NCI-H2227 (cell line): ENCODE results near the gene PLEKHG5.
"Not testable (repeated sequence)": the region's sequence is repeated elsewhere in the genome, so short reads cannot be mapped to it uniquely, and the experiment has no call there.

Experiments
- DNase-seq: peaks from one replicate; lab custom pipeline; 2025; ENCODE audit not compliant: unreplicated experiment; lab: John Stamatoyannopoulos, UW

The PLEKHG5 gene

DNA sequence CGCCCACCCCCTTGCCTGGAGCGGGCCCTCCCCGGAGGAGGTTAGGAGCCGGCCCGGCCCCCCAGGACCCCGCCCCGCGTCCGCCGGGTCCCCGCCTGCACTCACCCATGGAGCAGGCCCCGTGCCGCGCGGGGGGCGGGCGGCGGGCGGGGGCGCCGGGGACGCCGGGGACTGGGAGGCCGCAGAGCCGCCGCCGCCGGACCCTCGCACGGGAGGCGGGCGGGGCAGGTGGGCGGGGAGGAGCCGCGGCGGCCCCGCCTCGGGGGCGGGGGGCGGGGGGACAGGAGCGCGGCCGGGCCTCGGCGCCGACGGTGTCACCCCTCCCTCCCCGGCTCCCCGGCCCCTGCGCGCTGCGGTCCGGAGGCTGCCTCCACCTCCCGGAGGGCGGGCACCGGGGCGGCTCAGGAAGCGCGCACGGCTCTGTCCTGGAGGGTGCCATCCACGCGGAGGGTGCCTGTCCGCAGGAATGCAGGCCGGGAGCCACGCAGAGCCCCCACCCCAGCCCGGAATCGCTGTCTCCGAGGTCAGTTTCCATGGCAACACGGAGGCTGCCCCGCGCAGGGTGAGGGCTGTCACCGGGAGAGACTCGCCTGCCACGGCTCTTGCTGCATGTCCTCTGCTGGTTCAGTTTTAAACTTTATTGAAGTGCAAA, 5.9 kb upstream of the PLEKHG5 start:
- peak; percentile 84 for DNase-seq

- no peak for DNase-seq
These were observed 5.4 kb upstream of the PLEKHG5 start for GRCh38 chr1:6496890-6497214.

DNA sequence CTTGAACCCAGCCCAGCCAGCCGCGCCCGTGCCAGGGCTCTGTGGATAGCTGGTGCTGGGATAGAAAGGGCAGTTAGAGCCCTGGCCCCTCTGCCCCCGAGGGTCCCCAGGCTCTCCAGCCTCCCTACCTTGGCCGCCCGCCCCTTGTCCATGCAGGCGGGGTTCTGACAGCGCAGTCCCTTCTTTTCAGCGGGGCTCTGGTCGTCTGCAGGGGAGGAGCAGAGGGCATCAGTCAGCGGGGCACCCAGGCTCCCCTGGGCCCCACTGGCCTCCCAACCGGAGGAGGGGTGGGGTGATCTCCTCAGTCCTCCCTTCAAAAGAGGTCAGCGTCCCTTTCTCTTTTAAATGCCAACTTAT, 4.9 kb upstream of the PLEKHG5 start:
- DNase-seq = no peak

- DNase-seq = no peak
These were observed 4.3 kb upstream of the PLEKHG5 start for GRCh38 chr1:6495540-6496364.

- no peak for DNase-seq
These were observed 3.6 kb upstream of the PLEKHG5 start for GRCh38 chr1:6495041-6495441.

GRCh38 chr1:6494627-6495026, 3.2 kb upstream of the PLEKHG5 start:
- no peak for DNase-seq

DNA sequence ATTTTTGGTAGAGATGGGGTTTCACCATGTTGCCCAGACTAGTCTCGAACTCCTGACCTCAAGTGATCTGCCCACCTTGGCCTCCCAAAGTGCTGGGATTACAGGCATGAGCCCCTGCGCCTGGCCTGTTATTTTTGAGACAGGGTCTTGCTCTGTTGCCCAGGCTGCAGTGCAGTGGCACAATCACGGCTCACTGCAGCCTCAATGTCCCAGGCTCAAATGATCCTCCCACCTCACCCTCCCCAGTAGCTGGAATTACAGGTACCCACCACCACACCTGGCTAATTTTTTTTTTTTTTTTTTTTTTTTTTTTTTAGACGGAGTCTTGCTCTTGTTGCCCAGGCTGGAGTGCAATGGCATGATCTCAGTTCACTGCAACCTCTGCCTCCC, 2.4 kb upstream of the PLEKHG5 start:
- not testable (repeated sequence) for DNase-seq

- DNase-seq = no peak
These were observed 499 bp upstream of the PLEKHG5 start for GRCh38 chr1:6491966-6492365.

- DNase-seq = no peak
These were observed 402 bp downstream of the PLEKHG5 start for GRCh38 chr1:6491081-6491449.

DNA sequence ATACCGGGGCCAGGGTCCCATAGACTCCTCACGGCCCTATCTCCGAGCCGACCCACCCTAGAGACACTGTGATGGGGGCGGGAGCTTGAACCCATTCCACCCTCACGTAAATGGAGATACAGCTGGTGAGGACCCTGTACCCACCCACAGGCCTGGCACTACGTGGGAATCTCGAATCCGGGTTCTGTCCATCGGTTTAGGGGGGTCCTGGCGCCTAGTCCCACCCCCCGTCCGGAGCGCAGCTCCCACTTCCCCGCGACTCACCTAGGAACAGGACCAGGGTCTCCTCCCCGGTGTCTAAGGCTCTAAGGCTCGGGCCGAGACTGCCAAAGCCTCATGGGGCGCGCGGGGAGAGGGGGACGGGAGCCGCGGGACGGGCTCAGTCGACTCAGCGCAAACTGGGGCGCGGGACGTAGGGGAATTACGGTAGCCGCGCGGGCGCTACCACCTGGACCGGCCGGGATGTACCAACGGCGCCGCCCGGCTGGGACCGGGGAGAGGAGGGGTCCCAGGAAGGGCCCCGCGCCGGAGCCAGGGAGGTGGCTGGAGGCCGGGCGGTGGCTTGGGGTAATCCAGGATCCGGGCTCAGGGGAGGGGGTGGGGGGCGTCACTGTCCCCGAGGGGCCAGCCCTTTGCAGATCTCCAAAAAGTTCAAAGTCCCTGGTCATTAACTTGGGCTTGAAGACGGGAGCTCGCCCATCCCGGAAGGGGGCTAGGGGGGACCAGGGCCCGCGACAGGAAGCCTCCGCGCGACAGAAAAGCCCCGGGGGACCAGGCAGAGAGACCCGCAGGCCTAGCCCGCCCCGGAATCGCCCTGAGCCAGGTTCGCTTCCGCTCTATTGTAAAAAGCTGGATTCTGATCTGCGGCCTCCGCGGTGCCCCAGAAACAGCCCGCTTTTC, 1.0 kb downstream of the PLEKHG5 start:
- DNase-seq = peak; percentile 79

DNA sequence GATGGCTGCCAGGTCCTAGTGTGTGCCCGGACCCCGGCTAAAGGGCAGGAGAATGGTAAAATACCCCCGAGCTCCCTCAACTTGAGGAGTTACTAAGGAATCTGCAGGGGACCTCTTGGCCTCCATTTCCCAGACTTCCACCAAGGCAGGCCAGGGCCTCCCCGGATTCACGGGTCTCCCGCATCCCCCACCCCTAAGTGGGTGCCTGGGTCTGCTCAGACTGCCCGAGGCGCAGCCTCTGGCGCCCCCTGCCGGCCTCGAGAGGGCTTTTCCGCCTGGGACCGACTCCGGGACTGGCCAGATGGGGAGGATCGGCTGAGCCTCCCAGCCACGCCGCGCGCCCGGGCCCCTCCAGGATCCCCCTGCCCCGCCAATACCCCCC, 1.7 kb downstream of the PLEKHG5 start:
- peak; percentile 86 for DNase-seq

DNA sequence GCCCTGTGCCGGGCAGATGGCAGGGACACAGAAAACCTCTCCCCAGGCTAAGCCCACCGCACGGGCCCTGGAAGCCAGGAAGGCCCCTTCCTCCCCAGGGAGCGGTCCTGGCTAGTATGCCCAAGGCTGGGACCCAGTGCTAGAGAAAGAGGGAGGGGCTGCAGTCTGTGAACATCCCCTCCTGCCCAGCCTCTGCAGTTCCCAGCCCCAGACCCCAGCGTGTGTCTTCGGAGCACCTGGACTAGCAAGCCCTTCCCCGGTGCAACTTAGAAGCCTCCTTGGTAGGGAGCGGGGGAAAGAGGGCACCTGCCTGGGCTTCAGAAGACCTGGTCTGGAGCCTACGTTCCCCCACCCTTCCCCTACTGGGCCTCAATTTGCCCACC, 2.1 kb downstream of the PLEKHG5 start:
- DNase-seq = no peak

DNA sequence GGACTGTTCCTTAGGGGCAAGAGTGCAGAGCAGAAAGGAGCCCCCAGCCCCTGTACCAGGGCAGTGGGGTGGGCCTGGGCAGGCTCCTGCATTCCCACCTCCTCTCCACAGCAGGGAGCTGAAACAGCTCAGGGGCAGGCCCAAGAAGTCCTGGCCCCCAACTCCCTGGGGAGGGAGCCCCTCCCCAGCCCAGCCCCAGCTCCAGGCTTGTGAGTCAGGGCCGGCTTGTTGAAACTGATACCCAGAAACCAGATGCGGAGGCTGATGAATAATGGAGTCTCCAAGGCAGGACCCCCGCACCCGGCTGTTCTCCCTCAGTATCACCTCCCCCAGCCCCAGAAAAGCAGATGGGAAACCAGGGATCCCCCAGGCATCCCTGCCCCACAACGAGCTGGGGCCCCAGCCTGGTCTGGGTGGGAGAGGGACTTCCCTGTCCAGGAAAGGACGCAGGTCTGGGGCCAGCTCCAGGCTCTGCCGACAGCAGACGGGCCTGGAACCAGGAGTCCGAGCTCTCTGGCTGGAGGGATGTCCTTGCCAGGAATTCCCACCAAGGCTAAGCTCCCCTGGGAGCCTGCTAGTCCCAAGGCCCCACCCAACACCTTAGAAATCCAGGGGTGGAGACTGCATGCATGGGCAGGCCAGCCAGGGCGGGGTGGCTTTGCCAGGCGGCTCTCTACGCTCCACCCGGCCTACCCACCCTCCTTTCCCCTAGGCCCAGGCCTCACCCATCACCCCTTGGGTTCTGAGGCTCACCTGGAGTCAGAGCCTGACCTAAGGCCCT, 2.7 kb downstream of the PLEKHG5 start:
- DNase-seq = no peak

- DNase-seq = no peak
These were observed 3.5 kb downstream of the PLEKHG5 start for GRCh38 chr1:6487804-6488484.

DNA sequence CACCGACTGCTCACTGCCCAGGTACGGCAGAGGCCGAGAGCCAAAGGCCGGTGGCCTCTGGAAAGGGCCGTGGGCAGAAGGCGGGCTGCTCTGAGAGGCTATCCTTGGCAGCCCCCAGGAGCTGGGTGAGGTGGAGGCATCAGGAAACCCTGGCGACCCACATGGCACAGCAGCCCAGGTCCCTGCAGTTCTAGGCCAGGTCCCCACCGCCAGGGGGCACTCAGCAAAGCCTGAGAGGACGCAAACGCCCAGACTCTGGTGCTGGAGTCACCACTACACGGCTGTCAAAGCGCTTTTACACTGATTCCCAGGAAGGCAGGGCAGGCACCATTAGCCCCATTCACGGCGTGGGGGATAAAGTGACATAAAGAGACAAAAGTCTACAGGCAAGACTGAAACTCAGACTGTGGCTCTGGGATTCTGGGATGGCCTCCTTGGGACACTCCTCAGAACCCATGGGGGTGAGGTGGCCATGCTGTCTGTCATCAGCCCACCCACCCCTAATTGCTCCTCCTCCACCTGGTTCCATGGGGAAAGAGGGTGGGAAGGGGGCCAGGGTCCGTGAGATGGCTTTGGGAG, 4.9 kb downstream of the PLEKHG5 start:
- DNase-seq = peak; percentile 92

DNA sequence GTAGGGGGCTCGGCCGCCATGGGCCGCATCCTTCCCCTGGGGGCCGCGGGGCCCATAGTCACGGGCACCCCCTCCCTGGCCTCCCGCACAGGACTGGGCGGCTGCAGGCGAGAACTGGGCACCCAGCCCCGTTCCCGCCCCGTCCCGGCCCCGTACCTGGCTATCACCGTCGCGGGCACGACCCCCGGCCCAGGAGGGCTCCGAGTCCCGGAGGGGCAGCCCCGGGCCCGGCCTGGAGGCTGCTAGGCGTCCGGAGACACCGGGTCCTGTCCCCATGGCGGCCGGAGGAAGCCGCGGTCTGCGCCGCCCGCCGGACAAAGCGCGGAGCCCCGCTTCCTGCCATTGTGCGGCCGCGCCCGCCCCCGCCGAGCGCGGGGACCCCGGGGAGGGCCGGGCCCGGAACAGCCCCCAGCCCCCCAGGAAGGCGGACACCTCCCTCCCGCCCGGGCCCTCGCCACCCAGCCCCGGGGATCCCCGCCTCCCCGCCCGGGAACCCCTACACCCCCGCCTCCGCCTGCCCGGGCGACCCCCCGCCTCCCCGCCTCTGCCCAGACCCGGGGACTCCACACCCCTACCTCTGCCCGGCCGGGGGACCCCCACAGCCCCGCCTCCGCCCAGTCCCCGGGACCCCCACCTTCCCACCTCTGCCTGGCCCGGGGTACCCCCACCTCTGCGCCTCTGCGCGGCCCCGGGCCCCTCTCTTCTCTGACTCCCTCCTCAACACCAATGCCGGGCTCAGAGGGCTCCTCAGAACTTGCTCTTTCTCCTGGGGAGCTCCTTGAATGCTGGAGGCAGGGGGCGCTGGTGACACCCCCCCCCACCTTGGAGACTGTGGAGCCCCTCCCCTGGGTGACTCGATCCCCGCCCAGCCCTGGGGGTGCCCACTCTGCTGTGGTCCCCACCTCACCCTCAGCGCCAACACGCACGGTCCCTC, 6.0 kb downstream of the PLEKHG5 start:
- DNase-seq = peak; percentile 27

- no peak for DNase-seq
These were observed 6.7 kb downstream of the PLEKHG5 start for GRCh38 chr1:6484826-6485167.

- no peak for DNase-seq
These were observed 7.7 kb downstream of the PLEKHG5 start for GRCh38 chr1:6483761-6484117.

DNA sequence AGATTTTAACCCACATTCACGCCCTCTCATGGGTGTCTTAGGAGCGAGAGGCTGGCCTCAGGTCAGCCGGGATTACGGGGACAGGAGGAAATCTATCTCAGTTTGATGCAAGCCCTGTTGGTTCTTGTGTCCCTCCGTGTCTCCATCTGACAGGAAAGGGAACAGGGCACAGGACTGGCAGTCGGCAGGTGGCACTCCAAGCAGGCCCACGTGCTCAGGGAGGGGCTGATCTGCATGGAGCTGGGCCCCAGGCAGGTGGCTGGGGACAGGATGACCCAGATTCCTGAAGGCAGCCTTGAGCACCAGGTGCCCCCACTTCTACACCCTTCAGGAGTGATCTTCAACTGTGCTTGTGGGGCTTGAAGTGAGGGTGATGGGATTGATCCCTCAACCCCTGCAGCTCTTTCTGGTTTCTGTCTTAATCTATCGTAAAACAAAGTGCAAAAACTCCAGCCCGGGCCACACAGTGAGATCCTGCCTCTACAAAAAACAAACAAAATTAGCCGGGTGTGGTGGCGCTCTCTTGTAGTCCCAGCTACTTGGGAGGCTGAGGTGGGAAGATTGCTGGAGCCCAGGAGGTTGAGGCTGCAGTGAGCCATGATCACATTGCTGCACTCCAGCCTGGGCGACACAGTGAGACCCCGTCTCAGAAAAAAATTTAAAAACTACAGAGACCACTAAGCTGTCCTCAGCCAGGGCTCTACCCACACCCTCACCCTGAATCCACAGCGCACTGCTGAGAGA, 8.3 kb downstream of the PLEKHG5 start:
- DNase-seq = no peak
